ENCODE measurements around the gene ERCC6L2. TPM values are rescaled to one million over a fixed set of nuclear protein-coding genes. Genes with fewer than 3 reads are reported as not detected.
A peak's percentile ranks its signal among the peaks of the same experiment; 100 is the strongest.

The ERCC6L2 gene
- total RNA-seq, 2 experiments from 2014 or later: 40.7 to 47.2 TPM

GRCh38 chr9:95874989-95875304 is 544 bp upstream of the ERCC6L2 start:
- peaks cover 10% of the 10 kb centered on the region for H3K9me3 Mint-ChIP-seq
- ChIA-PET POLR2A (interaction anchor here (0.5 to 1.0 kb wide), 2 partner anchors 132 to 135 kb away, joined by 3 to 4 read pairs; no protein-coding TSS in a partner anchor), CTCF (interaction anchor here (0.9 to 1.4 kb wide), 3 partner anchors 17 to 22 kb away, joined by 3 to 4 read pairs (median 3); no protein-coding TSS in a partner anchor)
- H3K4me3 Mint-ChIP-seq: no peak overlapping the region
- H3K27me3 Mint-ChIP-seq: no peaks in the 10 kb centered on the region
- H3K4me1 Mint-ChIP-seq: peaks cover 23% of the 10 kb centered on the region
- no peak overlapping the region for H3K27ac Mint-ChIP-seq
- DNase-seq: peak; percentile 60
- H3K36me3 Mint-ChIP-seq (ENCODE audit: low read depth): peaks cover 62% of the 10 kb centered on the region

- H3K9me3 Mint-ChIP-seq: peaks cover 5% of the 10 kb centered on the region
- H3K27ac Mint-ChIP-seq: no peak overlapping the region
- ChIA-PET POLR2A (no interaction called here), CTCF (interaction anchor here (0.8 kb wide), 1 partner anchor 138 kb away, joined by 3 read pairs; no protein-coding TSS in a partner anchor)
- DNase-seq: no peak
- peaks cover 57% of the 10 kb centered on the region for H3K36me3 Mint-ChIP-seq (ENCODE audit: low read depth)
- H3K27me3 Mint-ChIP-seq: no peaks in the 10 kb centered on the region
- peaks cover 27% of the 10 kb centered on the region for H3K4me1 Mint-ChIP-seq
- H3K4me3 Mint-ChIP-seq: no peak overlapping the region
These were observed 600 bp downstream of the ERCC6L2 start for GRCh38 chr9:95876138-95876444.

- Mint-ChIP-seq H3K27ac (no peak overlapping the region), H3K4me3 (no peak overlapping the region), H3K4me1 (peaks cover 27% of the 10 kb centered on the region), H3K36me3 (ENCODE audit: low read depth) (peaks cover 58% of the 10 kb centered on the region), H3K27me3 (no peaks in the 10 kb centered on the region), H3K9me3 (peaks cover 5% of the 10 kb centered on the region)
- no peak for DNase-seq
- ChIA-PET CTCF (interaction anchor here (0.6 to 0.8 kb wide), 2 partner anchors 137 to 659 kb away, joined by 3 read pairs; no protein-coding TSS in a partner anchor), POLR2A (no interaction called here)
These were observed 1.1 kb downstream of the ERCC6L2 start for GRCh38 chr9:95876595-95876994.

GRCh38 chr9:95877984-95878383 is 2.5 kb downstream of the ERCC6L2 start:
- Mint-ChIP-seq H3K4me3 (no peak overlapping the region), H3K9me3 (peaks cover 3% of the 10 kb centered on the region), H3K4me1 (peaks cover 33% of the 10 kb centered on the region), H3K36me3 (ENCODE audit: low read depth) (peaks cover 57% of the 10 kb centered on the region), H3K27ac (peak overlapping the region; percentile 67), H3K27me3 (no peaks in the 10 kb centered on the region)
- CTCF ChIA-PET: interaction anchor here (0.7 kb wide), 1 partner anchor 534 kb away, joined by 4 read pairs; no protein-coding TSS in a partner anchor
- no peak for DNase-seq
- POLR2A ChIA-PET: no interaction called here

GRCh38 chr9:95879591-95879990 is 4.1 kb downstream of the ERCC6L2 start:
- Mint-ChIP-seq H3K36me3 (ENCODE audit: low read depth) (peaks cover 58% of the 10 kb centered on the region), H3K9me3 (peaks cover 7% of the 10 kb centered on the region), H3K4me1 (peaks cover 24% of the 10 kb centered on the region), H3K4me3 (no peak overlapping the region), H3K27ac (no peak overlapping the region), H3K27me3 (no peaks in the 10 kb centered on the region)
- DNase-seq: no peak
- POLR2A ChIA-PET: no interaction called here
- CTCF ChIA-PET: no interaction called here

GRCh38 chr9:95880021-95880690 is 4.7 kb downstream of the ERCC6L2 start:
- H3K27ac Mint-ChIP-seq: no peak overlapping the region
- peaks cover 60% of the 10 kb centered on the region for H3K36me3 Mint-ChIP-seq (ENCODE audit: low read depth)
- H3K4me1 Mint-ChIP-seq: peaks cover 25% of the 10 kb centered on the region
- CTCF ChIA-PET: interaction anchor here (0.6 kb wide), 1 partner anchor 36 kb away, joined by 3 read pairs; no protein-coding TSS in a partner anchor
- H3K9me3 Mint-ChIP-seq: peaks cover 9% of the 10 kb centered on the region
- no peak overlapping the region for H3K4me3 Mint-ChIP-seq
- H3K27me3 Mint-ChIP-seq: no peaks in the 10 kb centered on the region
- POLR2A ChIA-PET: no interaction called here
- no peak for DNase-seq

- Mint-ChIP-seq H3K36me3 (ENCODE audit: low read depth) (peaks cover 59% of the 10 kb centered on the region), H3K27me3 (no peaks in the 10 kb centered on the region), H3K27ac (peak overlapping the region; percentile 84), H3K4me1 (peaks cover 49% of the 10 kb centered on the region), H3K9me3 (peaks cover 13% of the 10 kb centered on the region), H3K4me3 (peak overlapping the region; percentile 49)
- ChIA-PET CTCF (interaction anchor here (0.7 kb wide), 2 partner anchors 54 to 164 kb away, joined by 3 to 4 read pairs; no protein-coding TSS in a partner anchor), POLR2A (no interaction called here)
- DNase-seq: no peak
These were observed 12.5 kb downstream of the ERCC6L2 start for GRCh38 chr9:95887926-95888497.

GRCh38 chr9:95890594-95890993 is 15.1 kb downstream of the ERCC6L2 start:
- Mint-ChIP-seq H3K4me3 (no peak overlapping the region), H3K27me3 (no peaks in the 10 kb centered on the region), H3K27ac (no peak overlapping the region), H3K4me1 (peaks cover 44% of the 10 kb centered on the region), H3K36me3 (ENCODE audit: low read depth) (peaks cover 50% of the 10 kb centered on the region), H3K9me3 (peaks cover 16% of the 10 kb centered on the region)
- no peak for DNase-seq
- POLR2A ChIA-PET: no interaction called here
- CTCF ChIA-PET: interaction anchor here (0.5 kb wide), 1 partner anchor 263 kb away, joined by 3 read pairs; no protein-coding TSS in a partner anchor

- no peak overlapping the region for H3K27ac Mint-ChIP-seq
- ChIA-PET POLR2A (no interaction called here), CTCF (no interaction called here)
- H3K4me3 Mint-ChIP-seq: no peak overlapping the region
- peaks cover 18% of the 10 kb centered on the region for H3K9me3 Mint-ChIP-seq
- peaks cover 51% of the 10 kb centered on the region for H3K36me3 Mint-ChIP-seq (ENCODE audit: low read depth)
- peaks cover 44% of the 10 kb centered on the region for H3K4me1 Mint-ChIP-seq
- no peaks in the 10 kb centered on the region for H3K27me3 Mint-ChIP-seq
- no peak for DNase-seq
These were observed 15.7 kb downstream of the ERCC6L2 start for GRCh38 chr9:95891067-95891671.

GRCh38 chr9:95892690-95893089 is 17.2 kb downstream of the ERCC6L2 start:
- Mint-ChIP-seq H3K27me3 (no peaks in the 10 kb centered on the region), H3K27ac (no peak overlapping the region), H3K4me3 (no peak overlapping the region), H3K9me3 (peaks cover 22% of the 10 kb centered on the region), H3K4me1 (peaks cover 48% of the 10 kb centered on the region), H3K36me3 (ENCODE audit: low read depth) (peaks cover 52% of the 10 kb centered on the region)
- CTCF ChIA-PET: interaction anchor here (0.6 kb wide), 1 partner anchor 326 kb away, joined by 3 read pairs; no protein-coding TSS in a partner anchor
- DNase-seq: no peak
- POLR2A ChIA-PET: no interaction called here

- ChIA-PET CTCF (no interaction called here), POLR2A (no interaction called here)
- H3K9me3 Mint-ChIP-seq: peaks cover 20% of the 10 kb centered on the region
- peak overlapping the region; percentile 75 for H3K27ac Mint-ChIP-seq
- no peaks in the 10 kb centered on the region for H3K27me3 Mint-ChIP-seq
- H3K4me3 Mint-ChIP-seq: no peak overlapping the region
- H3K4me1 Mint-ChIP-seq: peaks cover 27% of the 10 kb centered on the region
- DNase-seq: no peak
- H3K36me3 Mint-ChIP-seq (ENCODE audit: low read depth): peaks cover 54% of the 10 kb centered on the region
These were observed 21.1 kb downstream of the ERCC6L2 start for GRCh38 chr9:95896580-95896979.

GRCh38 chr9:95901506-95901905 is 26.0 kb downstream of the ERCC6L2 start:
- ChIA-PET CTCF (no interaction called here), POLR2A (no interaction called here)

GRCh38 chr9:95903398-95903797 is 27.9 kb downstream of the ERCC6L2 start:
- peaks cover 17% of the 10 kb centered on the region for H3K36me3 Mint-ChIP-seq (ENCODE audit: low read depth)
- POLR2A ChIA-PET: no interaction called here

More at GRCh38 chr9:95901506-95901905, 26.0 kb downstream of the ERCC6L2 start:
- no peaks in the 10 kb centered on the region for H3K27me3 Mint-ChIP-seq
- peaks cover 28% of the 10 kb centered on the region for H3K36me3 Mint-ChIP-seq (ENCODE audit: low read depth)
- H3K4me3 Mint-ChIP-seq: no peak overlapping the region
- no peak for DNase-seq
- peaks cover 14% of the 10 kb centered on the region for H3K4me1 Mint-ChIP-seq
- no peak overlapping the region for H3K27ac Mint-ChIP-seq
- peaks cover 3% of the 10 kb centered on the region for H3K9me3 Mint-ChIP-seq

More at GRCh38 chr9:95903398-95903797, 27.9 kb downstream of the ERCC6L2 start:
- peaks cover 3% of the 10 kb centered on the region for H3K4me1 Mint-ChIP-seq
- no peak overlapping the region for H3K4me3 Mint-ChIP-seq
- no peaks in the 10 kb centered on the region for H3K9me3 Mint-ChIP-seq
- no peak overlapping the region for H3K27ac Mint-ChIP-seq
- no peaks in the 10 kb centered on the region for H3K27me3 Mint-ChIP-seq
- DNase-seq: no peak
- CTCF ChIA-PET: interaction anchor here (0.6 kb wide), 1 partner anchor 13 kb away, joined by 4 read pairs; no protein-coding TSS in a partner anchor

Data from activated CD4-positive, alpha-beta T cell treated with anti-CD3 and anti-CD28 coated beads, Interleukin-2, amount 10 ng/mL, durations not matched to agents 7 days and 5 days (primary cell).